GM12892 (cell line): ENCODE results near the gene TSEN34.
"Not testable (repeated sequence)": the region's sequence is repeated elsewhere in the genome, so short reads cannot be mapped to it uniquely, and the experiment has no call there.

Experiments
- POLR2A ChIP-seq: IDR thresholded peaks from 2 replicates; pipeline ENCODE4 v1.6.1; 2011; ENCODE audit warnings: low read depth, low read length, control low read depth
- POLR2AphosphoS5 ChIP-seq: IDR thresholded peaks from 2 replicates; pipeline ENCODE4 v1.6.1; 2011; ENCODE audit warnings: low read depth, low read length, control low read depth

GRCh38 chr19:54171736-54172431, 19.2 kb upstream of the TSEN34 start:
- not testable (repeated sequence) for TF ChIP-seq POLR2A, POLR2AphosphoS5
